OCI-LY3 (cell line): ENCODE measurements around the gene KLF16.

Source experiments
- H2AFZ ChIP-seq: fragments of 200-600, 300-600 bp; shearing (Covaris generic); 2 replicates; pipeline ENCODE4 v1.6.0; 2014; ENCODE audit warnings: antibody characterized with exemption, low read depth, low read length
- H3K27ac ChIP-seq: fragments of 200-600, 300-600 bp; sonication (generic); 2 replicates; pipeline ENCODE4 v1.5.1; 2014; ENCODE audit warnings: mild to moderate bottlenecking, low read length, moderate library complexity, mixed read lengths
- H3K27me3 ChIP-seq: fragments of 200-600, 300-600 bp; sonication (generic); 2 replicates; pipeline ENCODE4 v1.6.1; 2014; ENCODE audit warnings: low read depth, low read length, mixed read lengths
- H3K36me3 ChIP-seq: fragments of 200-600, 300-600 bp; sonication (generic); replicated peaks from 2 replicates; pipeline ENCODE3; 2014; ENCODE audit warnings: low read depth, low read length, mixed read lengths
- H3K4me1 ChIP-seq: fragments of 300-600, 200-600 bp; sonication (generic); 2 replicates; pipeline ENCODE4 v1.6.1; 2014; ENCODE audit warnings: low read length, mixed read lengths
- H3K4me2 ChIP-seq: fragments of 200-600, 300-600 bp; sonication (generic); 2 replicates; pipeline ENCODE4 v1.6.1; 2014; ENCODE audit warnings: low read length, mixed read lengths
- H3K4me3 ChIP-seq: fragments of 300-600, 200-600 bp; sonication (generic); 2 replicates; pipeline ENCODE4 v1.5.1; 2014; ENCODE audit warnings: antibody characterized with exemption, mild to moderate bottlenecking, low read length, moderate library complexity
- H3K79me2 ChIP-seq: fragments of 300-600, 200-600 bp; shearing (Covaris generic); 2 replicates; pipeline ENCODE4 v1.6.1; 2014; ENCODE audit warnings: mild to moderate bottlenecking, low read length, mixed read lengths
- H3K9ac ChIP-seq: fragments of 300-600, 200-600 bp; shearing (Covaris generic); 2 replicates; pipeline ENCODE4 v1.6.0; 2014; ENCODE audit warnings: mild to moderate bottlenecking, low read length, moderate library complexity
- H3K9me3 ChIP-seq: fragments of 200-600, 300-600 bp; shearing (Covaris generic); 2 replicates; pipeline ENCODE4 v1.6.1; 2014; ENCODE audit warnings: low read length, mixed read lengths; ENCODE audit not compliant: insufficient read depth
- H4K20me1 ChIP-seq: fragments of 200-600, 300-600 bp; sonication (generic); 2 replicates; pipeline ENCODE4 v1.6.1; 2016; ENCODE audit warnings: low read length, mixed read lengths; ENCODE audit not compliant: insufficient read depth
- CTCF ChIP-seq: fragments of 200-600, 300-600 bp; sonication (generic); IDR thresholded peaks from 2 replicates; pipeline ENCODE4 v1.5.1; 2014; ENCODE audit warnings: antibody characterized with exemption, low read length, low read depth
- EZH2phosphoT487 ChIP-seq: fragments of 200-600 bp; shearing (Covaris generic); IDR thresholded peaks from 2 replicates; pipeline ENCODE4 v1.6.1; 2018; ENCODE audit warnings: antibody characterized with exemption, mixed run types, low read depth

The KLF16 gene

GRCh38 chr19:1809678-1810077, 53.7 kb downstream of the KLF16 start:
- Histone ChIP-seq H3K9me3 (no peaks in the 10 kb centered on the region), H3K27ac (no peak overlapping the region), H3K4me2 (no peak overlapping the region), H2AFZ (no peak overlapping the region), H3K4me3 (no peak overlapping the region), H3K79me2 (no peaks in the 10 kb centered on the region), H3K36me3 (peaks cover 2% of the 10 kb centered on the region), H3K4me1 (peaks cover 12% of the 10 kb centered on the region), H3K9ac (no peak overlapping the region), H3K27me3 (0 out of 2 replicates have a peak, but pooled peaks cover 5% of the 10 kb centered on the region), H4K20me1 (no peaks in the 10 kb centered on the region)
- no peak for TF ChIP-seq EZH2phosphoT487
- no peak for TF ChIP-seq CTCF

GRCh38 chr19:1808395-1808731, 55.0 kb downstream of the KLF16 start:
- Histone ChIP-seq H3K9me3 (no peaks in the 10 kb centered on the region), H3K4me2 (no peak overlapping the region), H2AFZ (no peak overlapping the region), H3K4me1 (peaks cover 11% of the 10 kb centered on the region), H3K27ac (no peak overlapping the region), H3K36me3 (no peaks in the 10 kb centered on the region), H3K79me2 (no peaks in the 10 kb centered on the region), H3K9ac (no peak overlapping the region), H4K20me1 (no peaks in the 10 kb centered on the region), H3K27me3 (0 out of 2 replicates have a peak, but pooled peaks cover 5% of the 10 kb centered on the region), H3K4me3 (no peak overlapping the region)
- TF ChIP-seq EZH2phosphoT487: no peak
- TF ChIP-seq CTCF: no peak

GRCh38 chr19:1807695-1808394, 55.5 kb downstream of the KLF16 start:
- no peak overlapping the region for H3K9ac ChIP-seq

More at GRCh38 chr19:1807695-1808394, 55.5 kb downstream of the KLF16 start:
- no peaks in the 10 kb centered on the region for H3K36me3 ChIP-seq
- H3K4me1 ChIP-seq: peaks cover 7% of the 10 kb centered on the region
- H3K9me3 ChIP-seq: no peaks in the 10 kb centered on the region
- no peak overlapping the region for H3K4me3 ChIP-seq
- H4K20me1 ChIP-seq: no peaks in the 10 kb centered on the region
- TF ChIP-seq CTCF (no peak), EZH2phosphoT487 (no peak)
- H3K27ac ChIP-seq: no peak overlapping the region
- no peaks in the 10 kb centered on the region for H3K79me2 ChIP-seq
- 0 out of 2 replicates have a peak, but pooled peaks cover 5% of the 10 kb centered on the region for H3K27me3 ChIP-seq
- no peak overlapping the region for H2AFZ ChIP-seq
- H3K4me2 ChIP-seq: no peak overlapping the region
